Measurements from ENCODE around the gene UCHL5. TPM values are rescaled to one million over a fixed set of nuclear protein-coding genes. Genes with fewer than 3 reads are reported as not detected.

The UCHL5 gene
- total and polyA plus RNA-seq, 2 of the 13 experiments (the other 11 are each of a cell fraction or from before 2014, with no cell fraction given): 18.2 to 44.1 TPM

DNA sequence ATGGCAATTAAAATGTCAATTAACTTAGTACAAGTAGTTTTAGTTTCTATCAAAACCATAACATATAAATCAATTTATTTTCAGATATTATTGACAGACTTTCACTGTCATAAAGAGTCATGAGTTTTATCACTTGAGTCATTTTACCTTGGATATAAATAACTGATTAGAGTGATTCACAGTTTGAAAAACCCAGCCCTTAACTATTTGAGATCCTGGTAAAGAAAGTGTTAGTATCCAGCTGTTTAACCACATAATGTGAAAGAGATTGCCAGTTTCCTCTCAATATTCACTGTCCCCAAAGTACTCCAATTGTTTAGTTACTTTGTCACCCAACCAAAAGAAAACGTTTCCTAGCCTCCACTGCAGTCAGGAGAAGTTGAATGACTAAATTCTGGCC is 91.3 kb downstream of the UCHL5 start:
- FAIRE-seq (no peak), ATAC-seq (no peak)
- CTCF ChIA-PET (ENCODE audit: low intra/inter-chr PET ratio, low total read pairs): no interaction called here

More for the DNA sequence above, 91.3 kb downstream of the UCHL5 start:
- POLR2A ChIA-PET: no interaction called here
- Histone ChIP-seq H3K4me2 (ENCODE audit: low read depth, low read length) (no peak overlapping the region), H2AFZ (ENCODE audit: low read length) (no peak overlapping the region), H3K4me3 (replicated peaks in 1 of 3; ENCODE audit: insufficient read depth in 1 of 3, low read depth in 2 of 3, low read length in 3 of 3) (no peak overlapping the region), H3K9ac (ENCODE audit: insufficient read depth, low read depth, low read length) (no peak overlapping the region), H4K20me1 (ENCODE audit: insufficient read depth, low read length) (no peaks in the 10 kb centered on the region), H3K79me2 (ENCODE audit: insufficient read depth, low read length) (no peaks in the 10 kb centered on the region), H3K27ac (ENCODE audit: extremely low read length, insufficient read depth, low read length) (no peak overlapping the region), H3K9me3 (ENCODE audit: low read length) (no peaks in the 10 kb centered on the region), H3K4me1 (ENCODE audit: insufficient read depth, low read length) (peaks cover 7% of the 10 kb centered on the region), H3K36me3 (replicated peaks in 1 of 2; ENCODE audit: control insufficient read depth in 1 of 2, insufficient read depth in 2 of 2, low read length in 2 of 2) (no peaks in the 10 kb centered on the region), H3K27me3 (ENCODE audit: control insufficient read depth in 1 of 2, insufficient read depth in 2 of 2, low read length in 2 of 2) (no peaks in the 10 kb centered on the region; a peak in 1 of 5 replicates)
- BruUV-seq (replicated peaks): no TSS peak
- in situ Hi-C loops (cut with HindIII; ENCODE audit: extremely low pct_ligation_motif_present, low pct_unique_long_range_greater_than_20kb): no loop called here
- intact Hi-C loops (cut with micrococcal nuclease; ENCODE audit: unreplicated experiment): no loop called here
- 0% methylated on average over 1 of the region's 1 CpG for WGBS (ENCODE audit: low lambda C conversion rate)
- TF ChIP-seq ZNF337 (CRISPR knock-in tag; IDR thresholded peaks at IDR 0.05; ENCODE audit: borderline replicate concordance, low read depth) (no peak), THAP9 (CRISPR knock-in tag; IDR thresholded peaks at IDR 0.05; ENCODE audit: borderline replicate concordance) (no peak), ZNF280D (CRISPR knock-in tag; IDR thresholded peaks at IDR 0.05) (no peak), ZNF296 (CRISPR knock-in tag; conservative IDR thresholded peaks at IDR 0.05) (no peak)
- DNase-seq (ENCODE audit: low spot score): no peak

All from HepG2 (cell line).